ACC112 (cell line): ENCODE results near the gene MTCH2.

Experiments used
- H2AFZ ChIP-seq: fragments of 200-600 bp; sonication (generic); one replicate; pipeline ENCODE4 v1.6.0; 2017; ENCODE audit warnings: antibody characterized with exemption, low read length; ENCODE audit not compliant: unreplicated experiment
- H3K27ac ChIP-seq: fragments of 200-600 bp; sonication (generic); 2 replicates; pipeline ENCODE4 v1.5.1; 2014; ENCODE audit warnings: low read depth, mild to moderate bottlenecking, antibody characterized with exemption, low read length, moderate library complexity
- H3K27me3 ChIP-seq: fragments of 200-600 bp; sonication (generic); 2 replicates; pipeline ENCODE4 v1.6.1; 2014; ENCODE audit warnings: mild to moderate bottlenecking, antibody characterized with exemption, low read length, moderate library complexity, mixed read lengths; ENCODE audit not compliant: insufficient read depth
- H3K36me3 ChIP-seq: fragments of 200-600 bp; sonication (generic); 2 replicates; pipeline ENCODE4 v1.6.1; 2016; ENCODE audit warnings: mild to moderate bottlenecking, antibody characterized with exemption, low read length, moderate library complexity, mixed read lengths; ENCODE audit not compliant: insufficient read depth
- H3K4me1 ChIP-seq: fragments of 200-600 bp; sonication (generic); one replicate; pipeline ENCODE4 v1.6.1; 2016; ENCODE audit warnings: low read length, mixed read lengths; ENCODE audit not compliant: insufficient read depth, unreplicated experiment, control insufficient read depth
- H3K4me3 ChIP-seq: fragments of 200-600 bp; sonication (generic); 2 replicates; pipeline ENCODE4 v1.5.1; 2014; ENCODE audit warnings: mild to moderate bottlenecking, low read depth, low read length
- H3K79me2 ChIP-seq: fragments of 200-600 bp; sonication (generic); one replicate; pipeline ENCODE4 v1.6.0; 2016; ENCODE audit warnings: low read length; ENCODE audit not compliant: control insufficient read depth, unreplicated experiment, insufficient read depth

Gene MTCH2

DNA sequence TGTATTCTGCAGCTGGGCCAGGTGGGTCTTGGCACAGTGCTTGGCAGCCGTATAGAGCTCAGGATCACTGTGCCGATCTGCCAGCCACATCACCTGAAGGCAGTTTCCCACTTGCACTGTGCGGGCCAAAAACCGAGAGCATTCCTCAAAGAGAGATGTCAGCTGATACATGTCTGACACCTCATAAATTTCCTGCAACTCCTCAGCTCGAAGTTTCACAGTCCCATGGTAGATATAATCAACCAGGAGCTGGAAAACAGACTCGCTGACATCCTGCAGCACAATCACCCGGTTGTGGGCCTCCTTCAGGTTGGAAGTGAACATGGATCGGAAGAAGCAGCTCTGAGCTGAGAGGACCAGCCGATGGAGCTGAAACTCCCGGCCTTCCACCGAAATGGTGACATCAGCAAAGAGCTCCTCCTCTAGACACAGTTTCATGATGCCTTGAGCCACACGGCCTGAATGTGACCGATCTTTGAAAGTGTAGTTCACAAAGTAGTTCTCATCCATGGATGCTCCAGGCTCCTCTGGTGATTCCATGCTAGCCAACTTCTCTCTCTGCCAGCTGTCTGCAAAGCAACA is 64.8 kb downstream of the MTCH2 start:
- H3K27me3 ChIP-seq = no peaks in the 10 kb centered on the region
- peak overlapping the region; percentile 73 for H3K27ac ChIP-seq
- H3K4me1 ChIP-seq = peaks cover 28% of the 10 kb centered on the region
- no peak overlapping the region for H2AFZ ChIP-seq
- H3K4me3 ChIP-seq = peak overlapping the region; percentile 89
- H3K36me3 ChIP-seq = peaks cover 17% of the 10 kb centered on the region; the same call in 1 of the 2 replicates
- H3K79me2 ChIP-seq = peaks cover 40% of the 10 kb centered on the region

DNA sequence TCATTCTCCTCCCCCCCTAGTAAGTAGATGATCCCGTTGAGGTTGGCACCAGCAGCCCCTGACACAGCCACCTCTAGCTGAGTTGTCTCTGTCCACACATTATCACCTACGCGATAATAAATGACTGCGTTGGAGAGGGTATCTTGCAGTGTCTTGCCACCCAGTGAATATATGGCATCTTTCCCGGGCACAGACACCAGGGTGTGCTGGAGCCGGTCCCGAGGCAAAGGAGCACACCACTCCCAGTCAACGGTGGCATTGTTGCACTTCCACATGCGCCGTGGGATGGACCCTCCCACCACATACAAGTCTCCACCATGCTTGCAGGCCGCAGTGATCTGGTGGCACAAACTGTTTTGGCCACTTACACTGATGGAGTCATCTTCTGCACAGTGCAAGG is 69.0 kb downstream of the MTCH2 start:
- Histone ChIP-seq H3K36me3 (0 out of 2 replicates have a peak, but pooled peaks cover 9% of the 10 kb centered on the region), H3K27ac (no peak overlapping the region), H2AFZ (no peak overlapping the region), H3K4me3 (no peak overlapping the region), H3K4me1 (peaks cover 40% of the 10 kb centered on the region), H3K27me3 (no peaks in the 10 kb centered on the region), H3K79me2 (peaks cover 27% of the 10 kb centered on the region)

GRCh38 chr11:47572715-47573255 is 69.6 kb downstream of the MTCH2 start:
- Histone ChIP-seq H3K27me3 (no peaks in the 10 kb centered on the region), H2AFZ (no peak overlapping the region), H3K4me1 (peaks cover 37% of the 10 kb centered on the region), H3K79me2 (peaks cover 23% of the 10 kb centered on the region), H3K4me3 (peak overlapping the region; percentile 6; the same call in 1 of the 2 replicates), H3K36me3 (0 out of 2 replicates have a peak, but pooled peaks cover 9% of the 10 kb centered on the region), H3K27ac (peak overlapping the region; percentile 77)

DNA sequence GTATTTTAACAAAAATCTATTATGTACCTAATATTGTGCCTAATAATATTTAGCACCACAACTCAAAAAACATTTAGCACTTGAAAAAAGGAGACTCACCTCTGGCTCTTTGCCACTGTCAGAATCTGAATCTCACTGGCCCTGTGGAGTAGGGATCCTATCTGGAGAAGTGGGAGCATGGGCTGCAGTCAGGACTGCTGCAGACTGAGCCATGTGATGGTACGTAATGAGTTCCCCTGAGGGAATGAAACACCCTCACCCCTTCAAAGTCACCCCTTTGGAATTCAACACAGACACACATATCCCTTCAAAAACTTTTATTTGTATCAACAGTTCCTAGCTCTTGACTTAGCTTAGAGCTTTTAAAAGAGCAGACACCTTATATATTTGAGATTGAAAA is 70.5 kb downstream of the MTCH2 start:
- Histone ChIP-seq H3K79me2 (peaks cover 21% of the 10 kb centered on the region), H3K27me3 (no peaks in the 10 kb centered on the region), H3K4me3 (peak overlapping the region; percentile 19; the same call in 1 of the 2 replicates), H2AFZ (no peak overlapping the region), H3K27ac (peak overlapping the region; percentile 77), H3K4me1 (peaks cover 30% of the 10 kb centered on the region), H3K36me3 (0 out of 2 replicates have a peak, but pooled peaks cover 9% of the 10 kb centered on the region)

DNA sequence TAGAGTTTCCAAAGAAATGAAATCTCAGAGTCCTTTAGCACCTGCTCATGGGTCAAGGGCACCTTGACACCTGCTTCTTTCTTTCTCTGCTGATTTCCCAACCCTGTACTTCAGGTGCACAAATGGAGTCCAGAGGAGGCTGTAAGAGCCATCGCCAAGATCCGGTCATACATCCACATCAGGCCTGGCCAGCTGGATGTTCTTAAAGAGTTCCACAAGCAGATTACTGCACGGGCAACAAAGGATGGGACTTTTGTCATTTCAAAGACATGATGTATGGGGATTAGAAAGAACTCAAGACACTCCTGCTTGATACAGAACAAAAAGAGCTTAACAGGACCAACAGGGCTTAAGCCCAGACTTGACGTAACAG is 71.0 kb downstream of the MTCH2 start:
- Histone ChIP-seq H3K27me3 (no peaks in the 10 kb centered on the region), H3K36me3 (0 out of 2 replicates have a peak, but pooled peaks cover 9% of the 10 kb centered on the region), H3K4me1 (peaks cover 34% of the 10 kb centered on the region), H3K4me3 (no peak overlapping the region; the same call in 1 of the 2 replicates), H3K27ac (peak overlapping the region; percentile 77), H3K79me2 (peaks cover 25% of the 10 kb centered on the region), H2AFZ (no peak overlapping the region)

GRCh38 chr11:47570651-47571356 is 71.6 kb downstream of the MTCH2 start:
- peaks cover 30% of the 10 kb centered on the region for H3K79me2 ChIP-seq
- no peaks in the 10 kb centered on the region for H3K27me3 ChIP-seq
- peak overlapping the region; percentile 77; the same call in 1 of the 2 replicates for H3K27ac ChIP-seq
- 0 out of 2 replicates have a peak, but pooled peaks cover 9% of the 10 kb centered on the region for H3K36me3 ChIP-seq
- no peak overlapping the region for H2AFZ ChIP-seq
- peaks cover 34% of the 10 kb centered on the region for H3K4me1 ChIP-seq
- H3K4me3 ChIP-seq = no peak overlapping the region

- Histone ChIP-seq H3K79me2 (peaks cover 38% of the 10 kb centered on the region), H3K36me3 (0 out of 2 replicates have a peak, but pooled peaks cover 9% of the 10 kb centered on the region), H2AFZ (no peak overlapping the region), H3K4me3 (no peak overlapping the region), H3K27me3 (no peaks in the 10 kb centered on the region), H3K4me1 (peaks cover 34% of the 10 kb centered on the region), H3K27ac (no peak overlapping the region)
Observed at GRCh38 chr11:47569646-47570045, 72.7 kb downstream of the MTCH2 start.
